Activated B cell treated with CpG ODN at 0.5 μM for 24 hours (primary cell): ENCODE measurements around the gene MYLK3. TPM values are rescaled to one million over a fixed set of nuclear protein-coding genes. Genes with fewer than 3 reads are reported as not detected.

Experiments used
- ATAC-seq: fragments of 200-7000 bp; cut with Tn5 transposase; one replicate; pipeline ENCODE4 v1.10.0; 2021; ENCODE audit warnings: low read depth, mild to moderate bottlenecking, moderate library complexity
- CTCF ChIA-PET: fragments of 350-600 bp; sonication (Branson Sonifier 250); formaldehyde crosslinking; loops from one replicate; lab custom pipeline; 2021; ENCODE audit warnings: antibody characterized with exemption; lab: Charles Lee
- POLR2A ChIA-PET: fragments of 350-600 bp; sonication (Branson Sonifier 250); formaldehyde crosslinking; loops from one replicate; lab custom pipeline; 2021; ENCODE audit warnings: antibody characterized with exemption; lab: Charles Lee
- DNase-seq: peaks from one replicate; pipeline ENCODE4 v3.0.0; 2022
- H3K27ac Mint-ChIP-seq: one replicate; pipeline ENCODE4 v1.8.0; 2020; ENCODE audit warnings: mixed read lengths
- H3K27me3 Mint-ChIP-seq: one replicate; pipeline ENCODE4 v1.8.0; 2021; ENCODE audit warnings: mixed read lengths
- H3K36me3 Mint-ChIP-seq: one replicate; pipeline ENCODE4 v1.8.0; 2021; ENCODE audit warnings: low read depth, mixed read lengths
- H3K4me1 Mint-ChIP-seq: one replicate; pipeline ENCODE4 v1.8.0; 2021; ENCODE audit warnings: mixed read lengths
- H3K4me3 Mint-ChIP-seq: one replicate; pipeline ENCODE4 v1.8.0; 2020; ENCODE audit warnings: mild to moderate bottlenecking, mixed read lengths
- H3K9me3 Mint-ChIP-seq: one replicate; pipeline ENCODE4 v1.8.0; 2020; ENCODE audit warnings: mixed read lengths
- intact Hi-C: fragments of 100-400 bp; cut with micrococcal nuclease; formaldehyde crosslinking; loops from one replicate; pipeline ENCODE4 v1.15.1; 2024
- total RNA-seq: library from RNA; stranded (reverse); gene quantifications from 2 replicates; pipeline ENCODE4 v1.2.3, GENCODE V29; 2022
- TF ChIP-seq, protein P1 (sequence below): fragments of 200-600 bp; IDR thresholded peaks from one replicate; pipeline ENCODE4 v1.8.0; 2022; ENCODE audit warnings: antibody characterized with exemption, mild to moderate bottlenecking

MYLK3 gene
- total RNA-seq, 1 donor from 2014 or later = 0.55 TPM

- Mint-ChIP-seq H3K36me3 (no peaks in the 10 kb centered on the region), H3K27ac (peak overlapping the region; percentile 97), H3K27me3 (no peaks in the 10 kb centered on the region), H3K4me1 (peaks cover 24% of the 10 kb centered on the region), H3K4me3 (peak overlapping the region; percentile 86), H3K9me3 (no peaks in the 10 kb centered on the region)
- ChIA-PET CTCF (interaction anchor here (1.2 to 1.3 kb wide), 2 partner anchors 54 to 57 kb away, joined by 3 read pairs; partner anchors contain the start of gene ORC6), POLR2A (interaction anchor here (0.7 to 2.4 kb wide), 6 partner anchors 44 to 230 kb away, joined by 3 to 9 read pairs (median 5); partner anchors contain the start of genes C16orf87 and DNAJA2)
- ATAC-seq (peak; percentile 82), DNase-seq (peak; percentile 38)
- TF ChIP-seq, protein P1, sequence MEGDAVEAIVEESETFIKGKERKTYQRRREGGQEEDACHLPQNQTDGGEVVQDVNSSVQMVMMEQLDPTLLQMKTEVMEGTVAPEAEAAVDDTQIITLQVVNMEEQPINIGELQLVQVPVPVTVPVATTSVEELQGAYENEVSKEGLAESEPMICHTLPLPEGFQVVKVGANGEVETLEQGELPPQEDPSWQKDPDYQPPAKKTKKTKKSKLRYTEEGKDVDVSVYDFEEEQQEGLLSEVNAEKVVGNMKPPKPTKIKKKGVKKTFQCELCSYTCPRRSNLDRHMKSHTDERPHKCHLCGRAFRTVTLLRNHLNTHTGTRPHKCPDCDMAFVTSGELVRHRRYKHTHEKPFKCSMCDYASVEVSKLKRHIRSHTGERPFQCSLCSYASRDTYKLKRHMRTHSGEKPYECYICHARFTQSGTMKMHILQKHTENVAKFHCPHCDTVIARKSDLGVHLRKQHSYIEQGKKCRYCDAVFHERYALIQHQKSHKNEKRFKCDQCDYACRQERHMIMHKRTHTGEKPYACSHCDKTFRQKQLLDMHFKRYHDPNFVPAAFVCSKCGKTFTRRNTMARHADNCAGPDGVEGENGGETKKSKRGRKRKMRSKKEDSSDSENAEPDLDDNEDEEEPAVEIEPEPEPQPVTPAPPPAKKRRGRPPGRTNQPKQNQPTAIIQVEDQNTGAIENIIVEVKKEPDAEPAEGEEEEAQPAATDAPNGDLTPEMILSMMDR = no peak
- intact Hi-C loops = loop anchor here (2.0 to 5.0 kb wide), 3 partner anchors 46 to 1149 kb away; partner anchors contain the start of genes ORC6 and VPS35
These were observed 4.9 kb downstream of the MYLK3 start for GRCh38 chr16:46743232-46743719.

DNA sequence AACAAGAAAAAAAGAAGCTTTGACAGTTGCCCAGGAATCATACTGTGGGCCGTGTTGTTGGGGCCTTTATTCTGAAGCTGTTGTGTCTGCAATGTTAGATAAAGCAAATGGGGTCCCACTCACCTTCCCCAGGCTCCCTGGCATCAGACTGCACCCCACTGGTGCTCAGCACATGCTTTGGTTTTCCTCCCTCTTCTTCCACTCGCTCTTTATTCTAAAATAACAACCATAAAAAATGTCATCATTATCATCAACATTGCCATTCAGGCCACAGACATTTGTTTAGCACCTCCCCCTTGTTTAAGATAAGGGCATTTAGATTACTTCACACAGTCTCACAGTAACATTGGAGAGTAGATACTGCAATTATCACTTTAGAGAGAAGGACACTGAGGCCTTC is 8.2 kb downstream of the MYLK3 start:
- intact Hi-C loops = loop anchor here (5.0 kb wide), 1 partner anchor 1152 kb away; no protein-coding TSS in a partner anchor
- POLR2A ChIA-PET = no interaction called here
- ATAC-seq = no peak
- Mint-ChIP-seq H3K27ac (no peak overlapping the region), H3K4me1 (peaks cover 23% of the 10 kb centered on the region), H3K27me3 (no peaks in the 10 kb centered on the region), H3K4me3 (no peak overlapping the region), H3K36me3 (no peaks in the 10 kb centered on the region), H3K9me3 (no peaks in the 10 kb centered on the region)
- DNase-seq = no peak
- TF ChIP-seq, protein P1 = no peak
- CTCF ChIA-PET = no interaction called here

DNA sequence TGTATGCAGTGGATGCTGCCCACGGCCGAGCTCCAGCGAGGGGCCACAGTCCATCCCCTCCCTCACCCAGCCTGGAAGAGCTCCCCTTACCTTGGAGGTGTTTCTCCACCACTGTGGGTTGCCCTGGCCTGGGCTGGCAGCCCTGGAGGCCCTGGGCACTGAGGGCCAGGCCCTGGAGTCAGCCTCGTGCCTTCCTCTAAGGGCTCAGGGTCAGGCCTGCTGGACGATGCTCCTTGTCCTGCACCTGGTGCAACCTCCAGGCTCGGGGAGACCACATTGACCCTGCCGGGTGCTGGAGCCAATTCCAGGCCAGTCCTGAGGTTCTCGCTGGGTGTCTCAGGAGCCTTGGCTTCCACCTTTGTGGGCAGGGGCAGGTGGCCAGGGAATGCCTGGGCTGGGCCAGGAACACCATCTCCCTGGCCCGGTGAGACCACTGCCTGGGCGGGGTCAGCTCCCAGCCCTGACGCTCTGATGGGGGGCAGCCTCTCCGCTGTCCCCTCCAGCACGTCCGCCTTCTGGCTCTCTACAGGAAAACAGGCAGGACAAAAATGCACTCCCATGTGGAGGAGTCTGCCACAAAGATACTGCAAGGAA is 10.4 kb downstream of the MYLK3 start:
- Mint-ChIP-seq H3K27me3 (no peaks in the 10 kb centered on the region), H3K36me3 (no peaks in the 10 kb centered on the region), H3K4me1 (peaks cover 10% of the 10 kb centered on the region), H3K4me3 (no peak overlapping the region), H3K9me3 (no peaks in the 10 kb centered on the region), H3K27ac (no peak overlapping the region)
- intact Hi-C loops = no loop called here
- DNase-seq (no peak), ATAC-seq (no peak)
- ChIA-PET POLR2A (no interaction called here), CTCF (no interaction called here)
- TF ChIP-seq, protein P1 = no peak

DNA sequence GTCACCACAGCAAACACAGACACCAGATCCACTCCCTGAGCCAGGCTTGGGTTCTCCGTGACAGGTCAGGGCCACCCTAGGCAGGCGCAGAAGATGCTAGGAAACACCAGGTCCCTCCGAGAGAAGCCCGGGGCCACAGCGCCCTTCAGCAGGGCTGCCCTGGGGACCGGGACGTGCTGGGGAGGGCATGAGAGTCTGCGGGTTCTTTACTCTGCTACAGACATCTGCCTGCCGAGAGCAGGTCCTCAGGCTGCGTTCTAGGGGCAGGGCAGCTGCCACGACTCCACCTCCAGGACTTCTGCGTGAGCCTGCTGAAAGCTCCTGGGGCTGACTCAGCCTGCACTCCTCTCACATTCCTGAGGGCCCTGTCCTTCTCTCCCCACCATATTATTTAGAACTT is 11.4 kb downstream of the MYLK3 start:
- ChIA-PET CTCF (no interaction called here), POLR2A (no interaction called here)
- Mint-ChIP-seq H3K4me1 (peaks cover 4% of the 10 kb centered on the region), H3K27me3 (no peaks in the 10 kb centered on the region), H3K4me3 (no peak overlapping the region), H3K9me3 (no peaks in the 10 kb centered on the region), H3K27ac (no peak overlapping the region), H3K36me3 (no peaks in the 10 kb centered on the region)
- intact Hi-C loops = no loop called here
- no peak for ATAC-seq
- TF ChIP-seq, protein P1 = no peak
- DNase-seq = no peak

GRCh38 chr16:46733319-46733830 is 14.8 kb downstream of the MYLK3 start:
- intact Hi-C loops = no loop called here
- no peak overlapping the region for H3K4me3 Mint-ChIP-seq
- no peak for ATAC-seq
- H3K36me3 Mint-ChIP-seq = no peaks in the 10 kb centered on the region
- no peaks in the 10 kb centered on the region for H3K4me1 Mint-ChIP-seq
- no peaks in the 10 kb centered on the region for H3K27me3 Mint-ChIP-seq
- DNase-seq = no peak
- POLR2A ChIA-PET = no interaction called here
- CTCF ChIA-PET = interaction anchor here (1.4 kb wide), 1 partner anchor 60 kb away, joined by 3 read pairs; no protein-coding TSS in a partner anchor
- TF ChIP-seq, protein P1 = no peak
- H3K27ac Mint-ChIP-seq = no peak overlapping the region
- H3K9me3 Mint-ChIP-seq = no peaks in the 10 kb centered on the region
